ENCODE data around the gene MED28.

GRCh38 chr4:17654701-17655100 is 40.3 kb downstream of the MED28 start:
- TF ChIP-seq, protein P1, sequence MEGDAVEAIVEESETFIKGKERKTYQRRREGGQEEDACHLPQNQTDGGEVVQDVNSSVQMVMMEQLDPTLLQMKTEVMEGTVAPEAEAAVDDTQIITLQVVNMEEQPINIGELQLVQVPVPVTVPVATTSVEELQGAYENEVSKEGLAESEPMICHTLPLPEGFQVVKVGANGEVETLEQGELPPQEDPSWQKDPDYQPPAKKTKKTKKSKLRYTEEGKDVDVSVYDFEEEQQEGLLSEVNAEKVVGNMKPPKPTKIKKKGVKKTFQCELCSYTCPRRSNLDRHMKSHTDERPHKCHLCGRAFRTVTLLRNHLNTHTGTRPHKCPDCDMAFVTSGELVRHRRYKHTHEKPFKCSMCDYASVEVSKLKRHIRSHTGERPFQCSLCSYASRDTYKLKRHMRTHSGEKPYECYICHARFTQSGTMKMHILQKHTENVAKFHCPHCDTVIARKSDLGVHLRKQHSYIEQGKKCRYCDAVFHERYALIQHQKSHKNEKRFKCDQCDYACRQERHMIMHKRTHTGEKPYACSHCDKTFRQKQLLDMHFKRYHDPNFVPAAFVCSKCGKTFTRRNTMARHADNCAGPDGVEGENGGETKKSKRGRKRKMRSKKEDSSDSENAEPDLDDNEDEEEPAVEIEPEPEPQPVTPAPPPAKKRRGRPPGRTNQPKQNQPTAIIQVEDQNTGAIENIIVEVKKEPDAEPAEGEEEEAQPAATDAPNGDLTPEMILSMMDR (IDR thresholded peaks at IDR 0.05) = no peak
- no peak for TF ChIP-seq POLR2A (IDR thresholded peaks at IDR 0.05)
